SH-SY5Y (cell line): ENCODE results near the gene COL18A1.

Experiments
- GATA2 ChIP-seq: IDR thresholded peaks from 2 replicates; pipeline ENCODE4 v1.6.1; 2011; ENCODE audit warnings: mild to moderate bottlenecking, low read depth, low read length
- GATA3 ChIP-seq: IDR thresholded peaks from 2 replicates; pipeline ENCODE4 v1.6.1; 2011; ENCODE audit warnings: low read depth, mild to moderate bottlenecking, low read length, moderate library complexity

- TF ChIP-seq GATA3: no peak
- TF ChIP-seq GATA2: no peak
Observed at GRCh38 chr21:45363921-45364467, 41.0 kb upstream of the COL18A1 start.
